HepG2 (cell line): ENCODE results near the gene FMN2. TPM values are rescaled to one million over a fixed set of nuclear protein-coding genes. Genes with fewer than 3 reads are reported as not detected.

Experiments
- ATAC-seq: fragments of 200-7000 bp; cut with Tn5 transposase; 3 replicates; pipeline ENCODE4 v1.9.1; 2020; ENCODE audit warnings: mild to moderate bottlenecking, moderate library complexity
- BruUV-seq: library from RNA; stranded (reverse); fragments of 400-500 nt; replicated peaks from 2 replicates; lab custom pipeline; 2021; lab: Mats Ljungman, UMichigan
- CTCF ChIA-PET: fragments of 300-600 bp; formaldehyde crosslinking; extraction: SDS; loops from one replicate; lab custom pipeline; 2021; ENCODE audit warnings: low total read pairs, inconsistent platforms, low intra/inter-chr PET ratio; lab: Yijun Ruan, JAX
- POLR2A ChIA-PET: fragments of 350-600 bp; sonication (Branson Sonifier 250); formaldehyde crosslinking; loops from one replicate; lab custom pipeline; 2020; ENCODE audit warnings: antibody characterized with exemption, inconsistent platforms; lab: Yijun Ruan, JAX
- DNase-seq: peaks from one replicate; pipeline ENCODE4 v3.0.0-alpha.2; 2015; ENCODE audit warnings: low spot score
- FAIRE-seq: peaks from 3 replicates; lab custom pipeline; 2011; peaks lifted over from hg19 to GRCh38; lab: Jason Lieb, UNC
- H2AFZ ChIP-seq: one replicate; pipeline ENCODE4 v1.6.1; 2011; ENCODE audit warnings: low read length, inconsistent platforms
- H3K27ac ChIP-seq: fragments of 300-600 bp; 3 replicates; pipeline ENCODE4 v1.8.0; 2011; ENCODE audit warnings: mixed run types, mild to moderate bottlenecking, mixed read lengths, low read length, inconsistent platforms; ENCODE audit not compliant: insufficient read depth; ENCODE audit errors: extremely low read length
- H3K27me3 ChIP-seq, 2 experiments: fragments of 200-600 bp in 1 of 2; 2 replicates in 1 of 2; 3 replicates in 1 of 2; pipeline versions ENCODE4 v1.6.0 to v1.8.0; 2011; ENCODE audit warnings: low read length in 2 of 2, mild to moderate bottlenecking in 2 of 2, moderate library complexity in 2 of 2, inconsistent platforms in 1 of 2; ENCODE audit not compliant: insufficient read depth in 2 of 2, control insufficient read depth in 1 of 2
- H3K36me3 ChIP-seq, 2 experiments: fragments of 200-600 bp in 1 of 2; replicated peaks in 1 of 2; 2 replicates in 1 of 2; 3 replicates in 1 of 2; pipeline versions ENCODE4 v1.5.1 to v1.8.0; 2011; ENCODE audit warnings: low read length in 2 of 2, inconsistent platforms in 1 of 2; ENCODE audit not compliant: insufficient read depth in 2 of 2, control insufficient read depth in 1 of 2
- H3K4me1 ChIP-seq: 2 replicates; pipeline ENCODE4 v1.5.1; 2012; ENCODE audit warnings: low read length, inconsistent platforms; ENCODE audit not compliant: insufficient read depth
- H3K4me2 ChIP-seq: 2 replicates; pipeline ENCODE4 v1.6.0; 2011; ENCODE audit warnings: low read depth, low read length, inconsistent platforms
- H3K4me3 ChIP-seq, 3 experiments: fragments of 200-600 bp in 1 of 3; sonication (generic), shearing (Covaris generic) in 1 of 3; replicated peaks in 1 of 3; 2 replicates each; pipeline ENCODE4 v1.5.1; 2011 to 2016; ENCODE audit warnings: low read length in 3 of 3, inconsistent platforms in 2 of 3, low read depth in 2 of 3, mild to moderate bottlenecking in 2 of 3, control low read depth in 1 of 3, mixed read lengths in 1 of 3; ENCODE audit not compliant: insufficient read depth in 1 of 3
- H3K79me2 ChIP-seq: one replicate; pipeline ENCODE4 v1.6.1; 2011; ENCODE audit warnings: low read length, inconsistent platforms; ENCODE audit not compliant: insufficient read depth
- H3K9ac ChIP-seq: 2 replicates; pipeline ENCODE4 v1.6.0; 2011; ENCODE audit warnings: mild to moderate bottlenecking, low read depth, low read length, inconsistent platforms; ENCODE audit not compliant: insufficient read depth
- H3K9me3 ChIP-seq: 2 replicates; pipeline ENCODE4 v1.5.1; 2012; ENCODE audit warnings: mild to moderate bottlenecking, low read length
- H4K20me1 ChIP-seq: 2 replicates; pipeline ENCODE4 v1.6.0; 2011; ENCODE audit warnings: inconsistent platforms, mild to moderate bottlenecking, low read length, moderate library complexity; ENCODE audit not compliant: insufficient read depth
- BCLAF1 ChIP-seq: fragments of 450-650 bp; IDR thresholded peaks from 2 replicates; pipeline ENCODE4 v1.6.1; 2017; ENCODE audit warnings: mild to moderate bottlenecking
- TGIF2 ChIP-seq: IDR thresholded peaks from 2 replicates; pipeline ENCODE4 v1.6.1; 2016; ENCODE audit warnings: control low read depth, missing compliant biosample characterization
- WGBS: methylation state at CpG from one replicate; pipeline ENCODE4 v1.1.6; 2017; ENCODE audit warnings: low lambda C conversion rate; 5-methylcytosine and 5-hydroxymethylcytosine counted together
- in situ Hi-C: cut with HindIII; loops from 2 replicates; pipeline ENCODE4 v1.10.0; 2017; ENCODE audit warnings: low pct_unique_long_range_greater_than_20kb; ENCODE audit not compliant: extremely low pct_ligation_motif_present
- intact Hi-C: fragments of 100-400 bp; cut with micrococcal nuclease; formaldehyde crosslinking; loops from one replicate; pipeline ENCODE4 v1.10.0; 2022; ENCODE audit not compliant: unreplicated experiment
- polyA plus RNA-seq, 8 experiments: library from polyadenylated mRNA; depleted of rRNA in 3 of 8; stranded (reverse) in 7 of 8; unstranded in 1 of 8; fragments of >200 nt; fragmentation: Illumina TruSeq in 4 of 8; extraction: Trizol in 4 of 8; gene quantifications; 2 replicates each; pipeline versions ENCODE4 v1.2.1 to v1.2.3, GENCODE V29; 2011 to 2016; ENCODE audit warnings: low read depth in 4 of 8, missing spikeins in 1 of 8, mixed read lengths in 1 of 8; ENCODE audit not compliant: insufficient read depth in 1 of 8
- total RNA-seq, 5 experiments: library from RNA; depleted of rRNA; stranded (reverse); fragments of >200 nt; fragmentation: Illumina TruSeq; extraction: Trizol; gene quantifications; 2 replicates each; pipeline ENCODE4 v1.2.3, GENCODE V29; 2016; ENCODE audit warnings: low read depth in 1 of 5

The FMN2 gene
- total and polyA plus RNA-seq, 2 of the 13 experiments (the other 11 are each of a cell fraction or from before 2014, with no cell fraction given) = not detected

GRCh38 chr1:240362046-240362445 is 270.4 kb downstream of the FMN2 start:
- H3K4me1 ChIP-seq = no peaks in the 10 kb centered on the region
- POLR2A ChIA-PET = no interaction called here
- H3K4me3 ChIP-seq = no peak overlapping the region
- no peaks in the 10 kb centered on the region for H4K20me1 ChIP-seq
- no peak overlapping the region for H3K4me2 ChIP-seq
- no peak overlapping the region for H2AFZ ChIP-seq
- CTCF ChIA-PET = no interaction called here
- ATAC-seq (no peak), FAIRE-seq (no peak), DNase-seq (no peak)
- no peak overlapping the region for H3K9ac ChIP-seq
- no peaks in the 10 kb centered on the region for H3K36me3 ChIP-seq
- no peaks in the 10 kb centered on the region for H3K9me3 ChIP-seq
- no peaks in the 10 kb centered on the region for H3K79me2 ChIP-seq
- BruUV-seq = no TSS peak
- no peak overlapping the region for H3K27ac ChIP-seq
- in situ Hi-C loops (no loop called here), intact Hi-C loops (no loop called here)
- WGBS = 28% methylated on average over 5 of the region's 5 CpGs
- H3K27me3 ChIP-seq = no peaks in the 10 kb centered on the region
- TF ChIP-seq TGIF2 (CRISPR knock-in tag) = no peak

- Histone ChIP-seq H3K27me3 (no peaks in the 10 kb centered on the region), H4K20me1 (no peaks in the 10 kb centered on the region), H3K9me3 (no peaks in the 10 kb centered on the region), H3K79me2 (no peaks in the 10 kb centered on the region), H3K4me2 (no peak overlapping the region), H2AFZ (no peak overlapping the region), H3K27ac (no peak overlapping the region), H3K9ac (no peak overlapping the region), H3K4me1 (no peaks in the 10 kb centered on the region), H3K36me3 (no peaks in the 10 kb centered on the region), H3K4me3 (no peak overlapping the region)
- POLR2A ChIA-PET = no interaction called here
- CTCF ChIA-PET = no interaction called here
- no peak for TF ChIP-seq BCLAF1
- DNase-seq (no peak), ATAC-seq (no peak), FAIRE-seq (no peak)
- intact Hi-C loops (no loop called here), in situ Hi-C loops (no loop called here)
- 6% methylated on average over 2 of the region's 2 CpGs for WGBS
- BruUV-seq = no TSS peak
Measured at GRCh38 chr1:240362826-240363225, 271.1 kb downstream of the FMN2 start.
